ENCODE measurements around the gene EIF4G2. TPM values are rescaled to one million over a fixed set of nuclear protein-coding genes. Genes with fewer than 3 reads are reported as not detected.

EIF4G2 gene
- total and polyA plus RNA-seq, 2 of the 8 experiments (the other 6 are each of a cell fraction or from before 2014, with no cell fraction given), result 438 to 964 TPM

DNA sequence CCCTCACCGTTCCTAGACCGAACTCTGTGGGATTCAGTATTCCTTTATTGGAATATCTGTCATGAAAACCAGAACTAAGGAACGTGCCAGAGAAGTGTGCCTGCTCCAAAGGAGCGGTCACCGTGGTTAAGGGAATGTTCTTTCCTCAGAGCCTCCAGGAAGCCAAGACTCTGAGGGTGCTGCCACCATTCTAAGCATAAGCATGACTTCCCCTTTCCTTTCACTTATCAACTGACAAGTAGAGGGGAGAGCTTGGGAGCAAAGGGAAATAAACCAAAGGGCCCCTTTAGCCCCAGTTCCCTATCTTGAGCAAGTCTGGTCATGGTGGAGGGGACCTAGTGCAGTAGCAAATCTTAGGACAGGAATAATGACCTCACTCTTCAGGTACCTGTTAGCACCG, 30.9 kb downstream of the EIF4G2 start:
- Histone ChIP-seq H2BK120ac (replicated peaks; ENCODE audit: low read depth, low read length) (no peak overlapping the region), H3K4ac (replicated peaks; ENCODE audit: insufficient read length, low read depth, low read length) (no peak overlapping the region), H3K4me1 (replicated peaks in 1 of 4; ENCODE audit: control insufficient read depth in 3 of 4, insufficient read depth in 4 of 4, low read length in 3 of 4) (no peaks in the 10 kb centered on the region), H2BK15ac (ENCODE audit: low read length) (no peak overlapping the region), H3K18ac (ENCODE audit: extremely low read depth, low read length) (no peak overlapping the region), H3K56ac (replicated peaks; ENCODE audit: insufficient read length, low read depth, low read length) (no peak overlapping the region), H3K4me3 (ENCODE audit: extremely low read depth in 1 of 4, insufficient read depth in 2 of 4, low read depth in 3 of 4, low read length in 4 of 4) (no peak overlapping the region), H4K5ac (ENCODE audit: insufficient read length, low read depth, low read length) (no peak overlapping the region), H3K14ac (ENCODE audit: insufficient read length) (no peak overlapping the region), H3K23ac (ENCODE audit: insufficient read length) (no peak overlapping the region), H4K8ac (ENCODE audit: extremely low read depth, insufficient read depth, low read length) (no peak overlapping the region), H3K36me3 (ENCODE audit: control insufficient read depth in 2 of 4, insufficient read depth in 4 of 4, low read length in 3 of 4) (peaks cover 7 to 49% (median 32%) of the 10 kb centered on the region in 4 experiments; a peak in 7 of 8 replicates), H3K79me2 (ENCODE audit: control insufficient read depth in 1 of 2, insufficient read depth in 2 of 2, low read length in 2 of 2) (no peaks in the 10 kb centered on the region), H3K4me2 (ENCODE audit: insufficient read depth in 1 of 2, low read depth in 2 of 2, low read length in 2 of 2) (no peak overlapping the region), H2AFZ (ENCODE audit: low read length) (no peak overlapping the region), H2BK12ac (ENCODE audit: low read depth, low read length) (no peak overlapping the region), H4K91ac (replicated peaks; ENCODE audit: insufficient read length, low read length) (no peak overlapping the region), H3K9me3 (ENCODE audit: insufficient read depth in 2 of 2, low read depth in 1 of 2, low read length in 1 of 2) (no peaks in the 10 kb centered on the region), H4K20me1 (replicated peaks in 1 of 2; ENCODE audit: control insufficient read depth in 1 of 2, insufficient read depth in 2 of 2, low read length in 2 of 2) (peaks cover 0 to 2% of the 10 kb centered on the region in 2 experiments), H3K27ac (ENCODE audit: low read depth, low read length) (no peak overlapping the region), H2AK5ac (ENCODE audit: low read depth, low read length) (no peak overlapping the region), H3K79me1 (ENCODE audit: low read depth, low read length) (no peaks in the 10 kb centered on the region), H3K27me3 (replicated peaks in 1 of 4; ENCODE audit: control insufficient read depth in 3 of 4, extremely low read depth in 1 of 4, insufficient read depth in 3 of 4, low read length in 3 of 4) (no peaks in the 10 kb centered on the region), H2BK5ac (ENCODE audit: low read depth, low read length) (no peak overlapping the region), H3K9ac (replicated peaks in 1 of 4; ENCODE audit: extremely low read depth in 1 of 4, low read depth in 3 of 4, low read length in 3 of 4) (no peak overlapping the region), H3K23me2 (ENCODE audit: low read depth, low read length) (no peaks in the 10 kb centered on the region), H2BK20ac (ENCODE audit: low read length) (no peak overlapping the region)
- FAIRE-seq, result no peak
- TF ChIP-seq TCF12 (IDR thresholded peaks at IDR 0.05; ENCODE audit: low read depth, low read length) (no peak), POU5F1 (IDR thresholded peaks at IDR 0.05; ENCODE audit: low read depth, low read length) (no peak), SIN3A (conservative IDR thresholded peaks at IDR 0.05 in 1 of 2, IDR thresholded peaks at IDR 0.05 in 1 of 2; ENCODE audit: low read depth in 1 of 2, low read length in 2 of 2) (no peak), TAF7 (optimal IDR thresholded peaks at IDR 0.05; ENCODE audit: borderline replicate concordance, low read depth, low read length) (no peak), CTBP2 (IDR thresholded peaks at IDR 0.05; ENCODE audit: borderline replicate concordance, insufficient read depth, insufficient read length, low read length) (no peak), BACH1 (IDR thresholded peaks at IDR 0.05; ENCODE audit: low read length) (no peak), SAP30 (IDR thresholded peaks at IDR 0.05; ENCODE audit: insufficient read depth, insufficient replicate concordance, low read length) (no peak), KDM1A (IDR thresholded peaks at IDR 0.05; ENCODE audit: borderline replicate concordance, low read length) (no peak)
- POLR2A ChIA-PET (ENCODE audit: partially characterized antibody), result interaction anchor here (1.6 kb wide), 1 partner anchor 18 kb away, joined by 3 read pairs; no protein-coding TSS in a partner anchor
- no peak for DNase-seq (ENCODE audit: low read depth in 1 of 2, low spot score in 2 of 2)
- WGBS, 2 experiments (ENCODE audit: extremely low coverage in 1 of 2, insufficient coverage in 1 of 2, insufficient read length in 1 of 2, insufficient replicate concordance in 2 of 2, low coverage in 1 of 2, low lambda C conversion rate in 2 of 2, missing lambda C conversion rate in 1 of 2), result 78% methylated on average over 6 of the region's 6 CpGs; no CpG with 5 or more reads in 1 of the 2 experiments
- CTCF ChIA-PET (ENCODE audit: partially characterized antibody), result interaction anchor here (0.8 kb wide), 1 partner anchor 150 kb away, joined by 3 read pairs; no protein-coding TSS in a partner anchor

Data from H1 (cell line).